Measurements from ENCODE around the gene IL17RE.
"Not testable (repeated sequence)": the region's sequence is repeated elsewhere in the genome, so short reads cannot be mapped to it uniquely, and the experiment has no call there.

The IL17RE gene

GRCh38 chr3:9866639-9867038 lies 36.0 kb upstream of the IL17RE start:
- no peaks in the 10 kb centered on the region for H3K36me3 ChIP-seq (ENCODE audit: control insufficient read depth, insufficient read depth, low read length)
- H3K9ac ChIP-seq (ENCODE audit: low read depth, low read length): no peak overlapping the region
- H3K27me3 ChIP-seq (ENCODE audit: control insufficient read depth, insufficient read depth, low read length): no peaks in the 10 kb centered on the region
- H3K4me3 ChIP-seq (ENCODE audit: low read depth, low read length): no peak overlapping the region
- no peaks in the 10 kb centered on the region for H3K4me1 ChIP-seq (ENCODE audit: control insufficient read depth, insufficient read depth, low read length)
- H3K9me3 ChIP-seq (ENCODE audit: control insufficient read depth, insufficient read depth, low read length): no peaks in the 10 kb centered on the region

- Histone ChIP-seq H3K27me3 (ENCODE audit: control insufficient read depth, insufficient read depth, low read length) (no peaks in the 10 kb centered on the region), H3K9me3 (ENCODE audit: control insufficient read depth, insufficient read depth, low read length) (no peaks in the 10 kb centered on the region), H3K36me3 (ENCODE audit: control insufficient read depth, insufficient read depth, low read length) (no peaks in the 10 kb centered on the region), H3K9ac (ENCODE audit: low read depth, low read length) (no peak overlapping the region), H3K4me3 (ENCODE audit: low read depth, low read length) (no peak overlapping the region), H3K4me1 (ENCODE audit: control insufficient read depth, insufficient read depth, low read length) (no peaks in the 10 kb centered on the region)
Observed at GRCh38 chr3:9867106-9867505, 35.5 kb upstream of the IL17RE start.

- no peak overlapping the region for H3K9ac ChIP-seq (ENCODE audit: low read depth, low read length)
- no peak overlapping the region for H3K4me3 ChIP-seq (ENCODE audit: low read depth, low read length)
Observed at GRCh38 chr3:9869955-9870354, 32.7 kb upstream of the IL17RE start.

GRCh38 chr3:9870978-9871377 lies 31.7 kb upstream of the IL17RE start:
- Histone ChIP-seq H3K36me3 (ENCODE audit: control insufficient read depth, insufficient read depth, low read length) (no peaks in the 10 kb centered on the region), H3K9ac (ENCODE audit: low read depth, low read length) (no peak overlapping the region), H3K4me3 (ENCODE audit: low read depth, low read length) (no peak overlapping the region), H3K9me3 (ENCODE audit: control insufficient read depth, insufficient read depth, low read length) (no peaks in the 10 kb centered on the region), H3K27me3 (ENCODE audit: control insufficient read depth, insufficient read depth, low read length) (no peaks in the 10 kb centered on the region), H3K4me1 (ENCODE audit: control insufficient read depth, insufficient read depth, low read length) (no peaks in the 10 kb centered on the region)

More at GRCh38 chr3:9869955-9870354, 32.7 kb upstream of the IL17RE start:
- no peaks in the 10 kb centered on the region for H3K27me3 ChIP-seq (ENCODE audit: control insufficient read depth, insufficient read depth, low read length)
- no peaks in the 10 kb centered on the region for H3K36me3 ChIP-seq (ENCODE audit: control insufficient read depth, insufficient read depth, low read length)
- no peaks in the 10 kb centered on the region for H3K4me1 ChIP-seq (ENCODE audit: control insufficient read depth, insufficient read depth, low read length)
- no peaks in the 10 kb centered on the region for H3K9me3 ChIP-seq (ENCODE audit: control insufficient read depth, insufficient read depth, low read length)

GRCh38 chr3:9872067-9872466 lies 30.6 kb upstream of the IL17RE start:
- not testable (repeated sequence) for H3K27me3 ChIP-seq (ENCODE audit: control insufficient read depth, insufficient read depth, low read length); H3K4me3 ChIP-seq (ENCODE audit: low read depth, low read length); H3K4me1 ChIP-seq (ENCODE audit: control insufficient read depth, insufficient read depth, low read length); H3K9ac ChIP-seq (ENCODE audit: low read depth, low read length); H3K9me3 ChIP-seq (ENCODE audit: control insufficient read depth, insufficient read depth, low read length); H3K36me3 ChIP-seq (ENCODE audit: control insufficient read depth, insufficient read depth, low read length)

GRCh38 chr3:9875448-9875847 lies 27.2 kb upstream of the IL17RE start:
- H3K4me1 ChIP-seq (ENCODE audit: control insufficient read depth, insufficient read depth, low read length): no peaks in the 10 kb centered on the region
- no peaks in the 10 kb centered on the region for H3K27me3 ChIP-seq (ENCODE audit: control insufficient read depth, insufficient read depth, low read length)
- no peak overlapping the region for H3K9ac ChIP-seq (ENCODE audit: low read depth, low read length)

GRCh38 chr3:9876255-9876654 lies 26.4 kb upstream of the IL17RE start:
- H3K9me3 ChIP-seq (ENCODE audit: control insufficient read depth, insufficient read depth, low read length); H3K4me1 ChIP-seq (ENCODE audit: control insufficient read depth, insufficient read depth, low read length); H3K9ac ChIP-seq (ENCODE audit: low read depth, low read length); H3K36me3 ChIP-seq (ENCODE audit: control insufficient read depth, insufficient read depth, low read length); H3K27me3 ChIP-seq (ENCODE audit: control insufficient read depth, insufficient read depth, low read length); H3K4me3 ChIP-seq (ENCODE audit: low read depth, low read length): not testable (repeated sequence)

More at GRCh38 chr3:9875448-9875847, 27.2 kb upstream of the IL17RE start:
- no peaks in the 10 kb centered on the region for H3K36me3 ChIP-seq (ENCODE audit: control insufficient read depth, insufficient read depth, low read length)
- no peaks in the 10 kb centered on the region for H3K9me3 ChIP-seq (ENCODE audit: control insufficient read depth, insufficient read depth, low read length)
- H3K4me3 ChIP-seq (ENCODE audit: low read depth, low read length): no peak overlapping the region

- no peaks in the 10 kb centered on the region for H3K36me3 ChIP-seq (ENCODE audit: control insufficient read depth, insufficient read depth, low read length)
- H3K27me3 ChIP-seq (ENCODE audit: control insufficient read depth, insufficient read depth, low read length): no peaks in the 10 kb centered on the region
- no peak overlapping the region for H3K9ac ChIP-seq (ENCODE audit: low read depth, low read length)
- no peak overlapping the region for H3K4me3 ChIP-seq (ENCODE audit: low read depth, low read length)
- H3K9me3 ChIP-seq (ENCODE audit: control insufficient read depth, insufficient read depth, low read length): no peaks in the 10 kb centered on the region
- H3K4me1 ChIP-seq (ENCODE audit: control insufficient read depth, insufficient read depth, low read length): no peaks in the 10 kb centered on the region
Observed at GRCh38 chr3:9876991-9877390, 25.7 kb upstream of the IL17RE start.

GRCh38 chr3:9878700-9879099 lies 23.9 kb upstream of the IL17RE start:
- Histone ChIP-seq H3K4me3 (ENCODE audit: low read depth, low read length) (no peak overlapping the region), H3K9me3 (ENCODE audit: control insufficient read depth, insufficient read depth, low read length) (no peaks in the 10 kb centered on the region), H3K27me3 (ENCODE audit: control insufficient read depth, insufficient read depth, low read length) (no peaks in the 10 kb centered on the region), H3K36me3 (ENCODE audit: control insufficient read depth, insufficient read depth, low read length) (no peaks in the 10 kb centered on the region), H3K9ac (ENCODE audit: low read depth, low read length) (no peak overlapping the region), H3K4me1 (ENCODE audit: control insufficient read depth, insufficient read depth, low read length) (no peaks in the 10 kb centered on the region)

GRCh38 chr3:9879830-9880549 lies 22.7 kb upstream of the IL17RE start, which contains the start of gene CIDEC:
Gene CIDEC, minus strand, starts transcription at chr3:9880253. Its CDS starts 1,767 bp downstream, at chr3:9878486.
- Histone ChIP-seq H3K9ac (ENCODE audit: low read depth, low read length) (no peak within 1 kb of the TSS), H3K4me1 (ENCODE audit: control insufficient read depth, insufficient read depth, low read length) (no peaks in the 10 kb centered on the region), H3K36me3 (ENCODE audit: control insufficient read depth, insufficient read depth, low read length) (no peaks in the 10 kb centered on the region), H3K9me3 (ENCODE audit: control insufficient read depth, insufficient read depth, low read length) (no peaks in the 10 kb centered on the region), H3K4me3 (ENCODE audit: low read depth, low read length) (no peak within 1 kb of the TSS), H3K27me3 (ENCODE audit: control insufficient read depth, insufficient read depth, low read length) (no peaks in the 10 kb centered on the region)

- Histone ChIP-seq H3K9me3 (ENCODE audit: control insufficient read depth, insufficient read depth, low read length) (no peaks in the 10 kb centered on the region), H3K27me3 (ENCODE audit: control insufficient read depth, insufficient read depth, low read length) (no peaks in the 10 kb centered on the region), H3K9ac (ENCODE audit: low read depth, low read length) (no peak overlapping the region), H3K4me3 (ENCODE audit: low read depth, low read length) (no peak overlapping the region), H3K4me1 (ENCODE audit: control insufficient read depth, insufficient read depth, low read length) (no peaks in the 10 kb centered on the region), H3K36me3 (ENCODE audit: control insufficient read depth, insufficient read depth, low read length) (no peaks in the 10 kb centered on the region)
Observed at GRCh38 chr3:9881441-9881840, 21.2 kb upstream of the IL17RE start.

- Histone ChIP-seq H3K4me1 (ENCODE audit: control insufficient read depth, insufficient read depth, low read length) (no peaks in the 10 kb centered on the region), H3K36me3 (ENCODE audit: control insufficient read depth, insufficient read depth, low read length) (no peaks in the 10 kb centered on the region), H3K9me3 (ENCODE audit: control insufficient read depth, insufficient read depth, low read length) (no peaks in the 10 kb centered on the region), H3K9ac (ENCODE audit: low read depth, low read length) (no peak overlapping the region), H3K27me3 (ENCODE audit: control insufficient read depth, insufficient read depth, low read length) (no peaks in the 10 kb centered on the region), H3K4me3 (ENCODE audit: low read depth, low read length) (no peak overlapping the region)
Observed at GRCh38 chr3:9883706-9884554, 18.7 kb upstream of the IL17RE start.

Data from iPS-15b (cell line).